GM12878 (cell line): ENCODE measurements around the gene XRN2. TPM values are rescaled to one million over a fixed set of nuclear protein-coding genes. Genes with fewer than 3 reads are reported as not detected.
A peak's percentile ranks its signal among the peaks of the same experiment; 100 is the strongest.

ENCODE experiments used
- CREM ChIP-seq: IDR thresholded peaks from 2 replicates; pipeline ENCODE4 v1.6.1; 2014; ENCODE audit warnings: antibody characterized with exemption, low read depth
- DPF2 ChIP-seq: fragments of 450-650 bp; IDR thresholded peaks from 2 replicates; pipeline ENCODE4 v1.6.1; 2017; ENCODE audit warnings: mild to moderate bottlenecking
- KDM1A ChIP-seq: fragments of 200-600 bp; sonication (generic); IDR thresholded peaks from 2 replicates; pipeline ENCODE4 v1.6.1; 2016; ENCODE audit warnings: borderline replicate concordance
- POLR2A ChIP-seq: IDR thresholded peaks from 2 replicates; pipeline ENCODE4 v1.6.1; 2011; ENCODE audit warnings: low read depth, mild to moderate bottlenecking, low read length
- SIX5 ChIP-seq: IDR thresholded peaks from 2 replicates; pipeline ENCODE4 v1.6.1; 2011; ENCODE audit warnings: mild to moderate bottlenecking, low read depth, low read length, moderate library complexity; ENCODE audit not compliant: severe bottlenecking
- STAT1 ChIP-seq: fragments of 450-650 bp; conservative IDR thresholded peaks from 2 replicates; pipeline ENCODE4 v1.6.1; 2014; ENCODE audit warnings: antibody characterized with exemption, mild to moderate bottlenecking
- TAF1 ChIP-seq: IDR thresholded peaks from 2 replicates; pipeline ENCODE4 v1.6.1; 2011; ENCODE audit warnings: mild to moderate bottlenecking, low read depth, low read length, borderline replicate concordance
- YY1 ChIP-seq: IDR thresholded peaks from 2 replicates; pipeline ENCODE4 v1.6.1; 2011; ENCODE audit warnings: low read depth, mild to moderate bottlenecking, low read length
- polyA plus RNA-seq, 11 experiments: library from polyadenylated mRNA; depleted of rRNA in 4 of 11; unstranded in 6 of 11; stranded (reverse) in 5 of 11; fragments of >200 nt; fragmentation: Nextera tagmentation in 4 of 11; fragmentation: Illumina TruSeq in 1 of 11; extraction: Ambion mirVana in 4 of 11; extraction: Trizol in 1 of 11; gene quantifications; 1 replicate in 1 of 11; 2 replicates in 10 of 11; pipeline versions ENCODE4 v1.2.1 to v1.2.3, GENCODE V29; 2011 to 2016; ENCODE audit warnings: inconsistent platforms in 2 of 11, missing spikeins in 2 of 11, low read depth in 1 of 11
- total RNA-seq, 4 experiments: library from RNA; depleted of rRNA in 3 of 4; stranded (reverse); fragments of >200 nt in 3 of 4; fragmentation: Illumina TruSeq in 1 of 4; extraction: Trizol in 1 of 4; gene quantifications; 2 replicates each; pipeline versions ENCODE4 v1.2.1 to v1.2.3, GENCODE V29; 2013 to 2021
- TF ChIP-seq, protein P1 (sequence below): IDR thresholded peaks from 2 replicates; pipeline ENCODE4 v1.6.1; 2012; ENCODE audit warnings: low read depth, low read length, improper control_type of control experiment
- TF ChIP-seq, protein P2 (sequence below): IDR thresholded peaks from 2 replicates; pipeline ENCODE4 v1.6.1; 2011; ENCODE audit warnings: low read depth, mild to moderate bottlenecking, low read length, moderate library complexity, borderline replicate concordance; ENCODE audit errors: extremely low read depth
- TF ChIP-seq, protein P3 (sequence below): fragments of 450-650 bp; IDR thresholded peaks from 2 replicates; pipeline ENCODE4 v1.6.1; 2017; ENCODE audit warnings: mild to moderate bottlenecking, moderate library complexity

The XRN2 gene
- total and polyA plus RNA-seq, 10 of the 15 experiments (the other 5 are each of a cell fraction or from before 2014, with no cell fraction given), result 59.7 to 97.8 (median 75.6) TPM

DNA sequence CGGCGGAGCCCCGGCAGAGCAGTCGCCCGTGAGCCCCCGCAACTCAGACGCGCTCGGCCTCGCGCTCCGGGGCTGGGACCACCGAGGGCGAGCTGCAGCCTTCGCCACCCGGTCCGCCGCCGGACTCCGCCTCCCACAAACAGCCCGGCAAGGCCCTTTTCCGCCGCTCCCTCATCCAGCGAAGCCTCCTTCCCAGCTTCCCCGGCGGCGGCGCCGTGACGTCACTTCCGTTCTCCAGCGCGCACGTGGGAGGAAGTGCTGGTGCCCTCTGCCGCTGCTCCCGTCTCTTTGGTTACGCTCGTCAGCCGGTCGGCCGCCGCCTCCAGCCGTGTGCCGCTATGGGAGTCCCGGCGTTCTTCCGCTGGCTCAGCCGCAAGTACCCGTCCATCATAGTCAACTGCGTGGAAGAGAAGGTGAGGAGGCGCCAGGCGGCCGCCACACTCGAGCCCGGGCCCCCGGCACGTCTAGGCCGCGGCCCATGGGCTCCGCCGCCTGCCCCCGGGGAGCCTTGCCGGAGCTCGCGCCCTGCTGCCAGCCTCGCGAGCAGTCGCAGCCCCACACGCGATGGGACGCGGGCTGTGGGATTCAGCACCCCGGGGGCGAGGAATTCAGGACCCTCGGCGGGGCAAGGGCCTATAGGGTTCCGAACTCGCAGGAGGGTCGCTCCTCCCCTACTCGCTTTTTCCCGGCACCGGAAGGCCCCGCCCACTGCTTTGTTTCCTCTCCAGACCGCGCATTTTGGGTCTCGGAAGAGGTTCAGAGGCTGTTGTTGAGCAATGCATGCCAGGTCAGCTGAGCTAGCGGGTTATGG, at the start of gene XRN2 (continued):
- TF ChIP-seq CREM (peak; percentile 97), DPF2 (peak; percentile 85), TAF1 (peak; percentile 73; the same call in 1 of the 2 replicates), YY1 (peak; percentile 64), POLR2A (peak; percentile 97), KDM1A (no peak), STAT1 (0 out of 2 replicates have a peak, but pooled peaks have one; percentile 78), SIX5 (peak; percentile 34)
- TF ChIP-seq, protein P1, sequence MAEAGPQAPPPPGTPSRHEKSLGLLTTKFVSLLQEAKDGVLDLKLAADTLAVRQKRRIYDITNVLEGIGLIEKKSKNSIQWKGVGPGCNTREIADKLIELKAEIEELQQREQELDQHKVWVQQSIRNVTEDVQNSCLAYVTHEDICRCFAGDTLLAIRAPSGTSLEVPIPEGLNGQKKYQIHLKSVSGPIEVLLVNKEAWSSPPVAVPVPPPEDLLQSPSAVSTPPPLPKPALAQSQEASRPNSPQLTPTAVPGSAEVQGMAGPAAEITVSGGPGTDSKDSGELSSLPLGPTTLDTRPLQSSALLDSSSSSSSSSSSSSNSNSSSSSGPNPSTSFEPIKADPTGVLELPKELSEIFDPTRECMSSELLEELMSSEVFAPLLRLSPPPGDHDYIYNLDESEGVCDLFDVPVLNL, result 0 out of 2 replicates have a peak, but pooled peaks have one; percentile 27
- TF ChIP-seq, protein P2, sequence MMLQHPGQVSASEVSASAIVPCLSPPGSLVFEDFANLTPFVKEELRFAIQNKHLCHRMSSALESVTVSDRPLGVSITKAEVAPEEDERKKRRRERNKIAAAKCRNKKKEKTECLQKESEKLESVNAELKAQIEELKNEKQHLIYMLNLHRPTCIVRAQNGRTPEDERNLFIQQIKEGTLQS, result peak; percentile 76
- TF ChIP-seq, protein P3, sequence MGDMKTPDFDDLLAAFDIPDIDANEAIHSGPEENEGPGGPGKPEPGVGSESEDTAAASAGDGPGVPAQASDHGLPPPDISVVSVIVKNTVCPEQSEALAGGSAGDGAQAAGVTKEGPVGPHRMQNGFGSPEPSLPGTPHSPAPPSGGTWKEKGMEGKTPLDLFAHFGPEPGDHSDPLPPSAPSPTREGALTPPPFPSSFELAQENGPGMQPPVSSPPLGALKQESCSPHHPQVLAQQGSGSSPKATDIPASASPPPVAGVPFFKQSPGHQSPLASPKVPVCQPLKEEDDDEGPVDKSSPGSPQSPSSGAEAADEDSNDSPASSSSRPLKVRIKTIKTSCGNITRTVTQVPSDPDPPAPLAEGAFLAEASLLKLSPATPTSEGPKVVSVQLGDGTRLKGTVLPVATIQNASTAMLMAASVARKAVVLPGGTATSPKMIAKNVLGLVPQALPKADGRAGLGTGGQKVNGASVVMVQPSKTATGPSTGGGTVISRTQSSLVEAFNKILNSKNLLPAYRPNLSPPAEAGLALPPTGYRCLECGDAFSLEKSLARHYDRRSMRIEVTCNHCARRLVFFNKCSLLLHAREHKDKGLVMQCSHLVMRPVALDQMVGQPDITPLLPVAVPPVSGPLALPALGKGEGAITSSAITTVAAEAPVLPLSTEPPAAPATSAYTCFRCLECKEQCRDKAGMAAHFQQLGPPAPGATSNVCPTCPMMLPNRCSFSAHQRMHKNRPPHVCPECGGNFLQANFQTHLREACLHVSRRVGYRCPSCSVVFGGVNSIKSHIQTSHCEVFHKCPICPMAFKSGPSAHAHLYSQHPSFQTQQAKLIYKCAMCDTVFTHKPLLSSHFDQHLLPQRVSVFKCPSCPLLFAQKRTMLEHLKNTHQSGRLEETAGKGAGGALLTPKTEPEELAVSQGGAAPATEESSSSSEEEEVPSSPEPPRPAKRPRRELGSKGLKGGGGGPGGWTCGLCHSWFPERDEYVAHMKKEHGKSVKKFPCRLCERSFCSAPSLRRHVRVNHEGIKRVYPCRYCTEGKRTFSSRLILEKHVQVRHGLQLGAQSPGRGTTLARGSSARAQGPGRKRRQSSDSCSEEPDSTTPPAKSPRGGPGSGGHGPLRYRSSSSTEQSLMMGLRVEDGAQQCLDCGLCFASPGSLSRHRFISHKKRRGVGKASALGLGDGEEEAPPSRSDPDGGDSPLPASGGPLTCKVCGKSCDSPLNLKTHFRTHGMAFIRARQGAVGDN, result peak; percentile 82
